Tibial nerve (tissue), 3 donors: Measurements from ENCODE around the gene TAF4B.
"Not testable (repeated sequence)": the region's sequence is repeated elsewhere in the genome, so short reads cannot be mapped to it uniquely, and the experiment has no call there.

Experiments
- POLR2A ChIP-seq, 2 donors: fragments of 450-650 bp; IDR thresholded peaks; one replicate each; pipeline ENCODE4 v1.6.1; 2017; ENCODE audit warnings: antibody characterized with exemption in 2 of 2, mild to moderate bottlenecking in 2 of 2, moderate library complexity in 2 of 2
- TF ChIP-seq, protein P1 (sequence below), 5 experiments: fragments of 200-600 bp in 3 of 5; fragments of 450-650 bp in 2 of 5; sonication (generic) in 3 of 5; IDR thresholded peaks; one replicate each; pipeline ENCODE4 v1.5.1; 2016 to 2019; ENCODE audit warnings: antibody characterized with exemption in 5 of 5, mild to moderate bottlenecking in 3 of 5, moderate library complexity in 2 of 5

DNA sequence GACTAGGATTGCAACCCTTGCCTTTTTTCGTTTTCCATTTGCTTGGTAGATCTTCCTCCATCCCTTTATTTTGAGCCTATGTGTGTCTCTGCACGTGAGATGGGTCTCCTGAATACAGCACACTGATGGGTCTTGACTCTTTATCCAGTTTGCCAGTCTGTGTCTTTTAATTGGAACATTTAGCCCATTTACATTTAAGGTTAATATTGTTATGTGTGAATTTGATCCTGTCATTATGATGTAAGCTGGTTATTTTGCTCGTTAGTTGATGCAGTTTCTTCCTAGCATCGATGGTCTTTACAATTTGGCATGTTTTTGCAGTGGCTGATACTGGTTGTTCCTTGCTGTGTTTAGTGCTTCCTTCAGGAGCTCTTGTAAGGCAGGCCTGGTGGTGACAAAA lies 16.1 kb downstream of the TAF4B start:
- TF ChIP-seq, protein P1, sequence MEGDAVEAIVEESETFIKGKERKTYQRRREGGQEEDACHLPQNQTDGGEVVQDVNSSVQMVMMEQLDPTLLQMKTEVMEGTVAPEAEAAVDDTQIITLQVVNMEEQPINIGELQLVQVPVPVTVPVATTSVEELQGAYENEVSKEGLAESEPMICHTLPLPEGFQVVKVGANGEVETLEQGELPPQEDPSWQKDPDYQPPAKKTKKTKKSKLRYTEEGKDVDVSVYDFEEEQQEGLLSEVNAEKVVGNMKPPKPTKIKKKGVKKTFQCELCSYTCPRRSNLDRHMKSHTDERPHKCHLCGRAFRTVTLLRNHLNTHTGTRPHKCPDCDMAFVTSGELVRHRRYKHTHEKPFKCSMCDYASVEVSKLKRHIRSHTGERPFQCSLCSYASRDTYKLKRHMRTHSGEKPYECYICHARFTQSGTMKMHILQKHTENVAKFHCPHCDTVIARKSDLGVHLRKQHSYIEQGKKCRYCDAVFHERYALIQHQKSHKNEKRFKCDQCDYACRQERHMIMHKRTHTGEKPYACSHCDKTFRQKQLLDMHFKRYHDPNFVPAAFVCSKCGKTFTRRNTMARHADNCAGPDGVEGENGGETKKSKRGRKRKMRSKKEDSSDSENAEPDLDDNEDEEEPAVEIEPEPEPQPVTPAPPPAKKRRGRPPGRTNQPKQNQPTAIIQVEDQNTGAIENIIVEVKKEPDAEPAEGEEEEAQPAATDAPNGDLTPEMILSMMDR (IDR thresholded peaks at IDR 0.05): not testable (repeated sequence)
- TF ChIP-seq POLR2A (IDR thresholded peaks at IDR 0.05): not testable (repeated sequence)
